ENCODE data around the gene RAPGEFL1.

Gene RAPGEFL1

DNA sequence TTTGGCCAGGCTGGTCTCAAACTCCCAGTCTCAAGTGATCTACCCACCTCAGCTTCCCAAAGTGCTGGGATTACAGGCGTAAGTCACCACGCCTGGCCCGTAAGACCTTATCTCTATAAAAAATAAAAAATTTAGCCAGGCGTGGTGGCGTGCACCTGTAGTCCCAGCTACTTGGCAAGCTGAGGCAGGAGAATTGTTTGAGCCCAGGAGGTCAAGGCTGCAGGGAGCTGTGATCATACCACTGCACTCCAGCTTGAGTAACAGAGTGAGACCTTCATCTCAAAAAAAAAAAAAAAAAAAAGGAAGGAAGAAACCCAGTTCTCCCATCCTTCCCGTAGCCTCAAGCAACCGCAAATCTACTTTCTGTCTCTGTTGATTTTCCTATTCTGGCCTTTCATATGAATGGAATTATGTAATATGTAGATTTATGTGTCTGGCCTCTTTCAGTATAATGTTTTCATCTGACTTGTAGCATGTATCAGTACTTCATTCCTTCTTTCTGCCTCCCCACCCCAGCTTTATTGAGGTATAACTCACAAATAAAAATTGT is 25.8 kb upstream of the RAPGEFL1 start:
- peaks cover 95% of the 10 kb centered on the region for H3K79me2 ChIP-seq (ENCODE audit: insufficient read depth, low read length)
- no peak overlapping the region for H3K27ac ChIP-seq (ENCODE audit: low read length)
- no peak for ATAC-seq (ENCODE audit: insufficient read depth, low read depth)
- H3K27me3 ChIP-seq (ENCODE audit: insufficient read depth, low read length, poor library complexity): no peaks in the 10 kb centered on the region
- H4K20me1 ChIP-seq (ENCODE audit: insufficient read depth, low read length): peaks cover 8% of the 10 kb centered on the region; the same call in 1 of the 2 replicates
- H3K36me3 ChIP-seq (ENCODE audit: insufficient read depth, low read length): peaks cover 93% of the 10 kb centered on the region
- no peak overlapping the region for H2AFZ ChIP-seq (ENCODE audit: low read depth, low read length)
- H3K4me1 ChIP-seq (ENCODE audit: insufficient read depth, low read length): 0 out of 2 replicates have a peak, but pooled peaks cover 7% of the 10 kb centered on the region
- H3K9ac ChIP-seq (ENCODE audit: low read depth, low read length): no peak overlapping the region
- no peak overlapping the region for H3K4me3 ChIP-seq (ENCODE audit: low read depth in 1 of 2, low read length in 2 of 2)
- no peak for TF ChIP-seq EZH2 (IDR thresholded peaks at IDR 0.05; ENCODE audit: borderline replicate concordance, low read depth, low read length, severe bottlenecking)
- H3K4me2 ChIP-seq (ENCODE audit: insufficient read depth, low read length): no peak overlapping the region
- no peak for DNase-seq
- H3K9me3 ChIP-seq (ENCODE audit: insufficient read depth, low read length, severe bottlenecking): no peaks in the 10 kb centered on the region

DNA sequence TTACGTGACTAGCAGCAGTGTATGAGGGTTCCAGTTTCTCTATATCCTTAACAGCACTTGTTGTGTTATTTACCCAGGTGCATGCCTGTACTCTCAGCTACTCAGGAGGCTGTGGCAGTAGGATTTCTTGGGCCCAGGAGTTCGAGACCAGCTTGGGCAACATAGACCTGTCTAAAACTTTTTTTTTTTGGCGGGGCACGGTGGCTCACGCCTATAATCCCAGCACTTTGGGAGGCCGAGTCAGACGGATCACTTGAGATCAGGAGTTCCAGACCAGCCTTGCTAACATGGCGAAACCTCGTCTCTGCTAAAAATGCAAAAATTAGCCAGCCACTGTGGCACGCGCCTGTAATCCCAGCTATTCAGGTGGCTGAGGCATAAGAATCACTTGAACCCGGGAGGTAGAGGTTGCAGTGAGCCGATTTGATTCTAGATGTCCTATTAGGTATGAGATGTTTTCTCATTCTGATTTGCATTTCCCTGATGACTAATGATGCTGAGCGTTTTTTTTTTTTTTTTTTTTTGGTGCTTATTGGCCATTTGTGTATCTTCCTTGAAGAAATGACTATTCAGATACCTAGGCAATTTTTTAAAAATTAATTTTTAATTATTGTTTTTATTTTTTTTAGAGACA is 23.6 kb upstream of the RAPGEFL1 start:
- no peaks in the 10 kb centered on the region for H3K27me3 ChIP-seq (ENCODE audit: insufficient read depth, low read length, poor library complexity)
- TF ChIP-seq, protein P1, sequence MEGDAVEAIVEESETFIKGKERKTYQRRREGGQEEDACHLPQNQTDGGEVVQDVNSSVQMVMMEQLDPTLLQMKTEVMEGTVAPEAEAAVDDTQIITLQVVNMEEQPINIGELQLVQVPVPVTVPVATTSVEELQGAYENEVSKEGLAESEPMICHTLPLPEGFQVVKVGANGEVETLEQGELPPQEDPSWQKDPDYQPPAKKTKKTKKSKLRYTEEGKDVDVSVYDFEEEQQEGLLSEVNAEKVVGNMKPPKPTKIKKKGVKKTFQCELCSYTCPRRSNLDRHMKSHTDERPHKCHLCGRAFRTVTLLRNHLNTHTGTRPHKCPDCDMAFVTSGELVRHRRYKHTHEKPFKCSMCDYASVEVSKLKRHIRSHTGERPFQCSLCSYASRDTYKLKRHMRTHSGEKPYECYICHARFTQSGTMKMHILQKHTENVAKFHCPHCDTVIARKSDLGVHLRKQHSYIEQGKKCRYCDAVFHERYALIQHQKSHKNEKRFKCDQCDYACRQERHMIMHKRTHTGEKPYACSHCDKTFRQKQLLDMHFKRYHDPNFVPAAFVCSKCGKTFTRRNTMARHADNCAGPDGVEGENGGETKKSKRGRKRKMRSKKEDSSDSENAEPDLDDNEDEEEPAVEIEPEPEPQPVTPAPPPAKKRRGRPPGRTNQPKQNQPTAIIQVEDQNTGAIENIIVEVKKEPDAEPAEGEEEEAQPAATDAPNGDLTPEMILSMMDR (IDR thresholded peaks at IDR 0.05; ENCODE audit: borderline replicate concordance, extremely low read depth, low read length, poor library complexity, severe bottlenecking): no peak
- TF ChIP-seq EZH2 (IDR thresholded peaks at IDR 0.05; ENCODE audit: borderline replicate concordance, low read depth, low read length, severe bottlenecking): no peak
- H3K79me2 ChIP-seq (ENCODE audit: insufficient read depth, low read length): peaks cover 94% of the 10 kb centered on the region
- H3K9ac ChIP-seq (ENCODE audit: low read depth, low read length): no peak overlapping the region
- no peak overlapping the region for H2AFZ ChIP-seq (ENCODE audit: low read depth, low read length)
- DNase-seq (no peak), ATAC-seq (ENCODE audit: insufficient read depth, low read depth) (no peak)
- no peak overlapping the region for H3K4me2 ChIP-seq (ENCODE audit: insufficient read depth, low read length)
- no peaks in the 10 kb centered on the region for H3K4me1 ChIP-seq (ENCODE audit: insufficient read depth, low read length)
- no peak overlapping the region for H3K4me3 ChIP-seq (ENCODE audit: low read depth in 1 of 2, low read length in 2 of 2)
- H3K9me3 ChIP-seq (ENCODE audit: insufficient read depth, low read length, severe bottlenecking): no peaks in the 10 kb centered on the region
- H4K20me1 ChIP-seq (ENCODE audit: insufficient read depth, low read length): peaks cover 10% of the 10 kb centered on the region; the same call in 1 of the 2 replicates
- H3K27ac ChIP-seq (ENCODE audit: low read length): no peak overlapping the region
- peaks cover 84% of the 10 kb centered on the region for H3K36me3 ChIP-seq (ENCODE audit: insufficient read depth, low read length)

DNA sequence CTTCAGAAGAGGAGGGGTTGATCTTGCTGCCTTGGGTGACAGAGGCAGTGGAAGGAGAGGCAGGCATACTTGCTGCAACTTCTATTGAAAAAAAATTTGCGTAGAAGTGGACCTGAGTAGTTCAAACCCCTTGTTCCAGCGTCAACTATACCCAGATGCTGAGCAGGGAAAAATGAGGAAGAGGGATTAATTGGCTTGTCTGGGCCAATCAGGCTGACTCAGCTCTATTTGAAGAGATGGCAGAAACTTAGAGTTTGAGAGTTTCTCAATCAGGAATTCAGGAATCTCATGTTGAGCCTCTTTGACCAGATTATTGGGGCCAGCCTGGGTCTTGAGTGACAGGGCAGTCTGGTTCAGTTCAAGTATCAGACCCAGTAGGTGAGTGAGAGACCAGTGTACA is 19.3 kb upstream of the RAPGEFL1 start:
- Histone ChIP-seq H4K20me1 (ENCODE audit: insufficient read depth, low read length) (peaks cover 11% of the 10 kb centered on the region; the same call in 1 of the 2 replicates), H3K9me3 (ENCODE audit: insufficient read depth, low read length, severe bottlenecking) (no peaks in the 10 kb centered on the region), H3K79me2 (ENCODE audit: insufficient read depth, low read length) (peaks cover 86% of the 10 kb centered on the region), H3K4me2 (ENCODE audit: insufficient read depth, low read length) (no peak overlapping the region), H2AFZ (ENCODE audit: low read depth, low read length) (no peak overlapping the region), H3K27me3 (ENCODE audit: insufficient read depth, low read length, poor library complexity) (no peaks in the 10 kb centered on the region), H3K36me3 (ENCODE audit: insufficient read depth, low read length) (peaks cover 84% of the 10 kb centered on the region), H3K9ac (ENCODE audit: low read depth, low read length) (no peak overlapping the region), H3K4me1 (ENCODE audit: insufficient read depth, low read length) (no peaks in the 10 kb centered on the region), H3K4me3 (ENCODE audit: low read depth in 1 of 2, low read length in 2 of 2) (no peak overlapping the region), H3K27ac (ENCODE audit: low read length) (no peak overlapping the region)
- DNase-seq (no peak), ATAC-seq (ENCODE audit: insufficient read depth, low read depth) (no peak)
- TF ChIP-seq EZH2 (IDR thresholded peaks at IDR 0.05; ENCODE audit: borderline replicate concordance, low read depth, low read length, severe bottlenecking): no peak
- TF ChIP-seq, protein P1 (IDR thresholded peaks at IDR 0.05; ENCODE audit: borderline replicate concordance, extremely low read depth, low read length, poor library complexity, severe bottlenecking): no peak

DNA sequence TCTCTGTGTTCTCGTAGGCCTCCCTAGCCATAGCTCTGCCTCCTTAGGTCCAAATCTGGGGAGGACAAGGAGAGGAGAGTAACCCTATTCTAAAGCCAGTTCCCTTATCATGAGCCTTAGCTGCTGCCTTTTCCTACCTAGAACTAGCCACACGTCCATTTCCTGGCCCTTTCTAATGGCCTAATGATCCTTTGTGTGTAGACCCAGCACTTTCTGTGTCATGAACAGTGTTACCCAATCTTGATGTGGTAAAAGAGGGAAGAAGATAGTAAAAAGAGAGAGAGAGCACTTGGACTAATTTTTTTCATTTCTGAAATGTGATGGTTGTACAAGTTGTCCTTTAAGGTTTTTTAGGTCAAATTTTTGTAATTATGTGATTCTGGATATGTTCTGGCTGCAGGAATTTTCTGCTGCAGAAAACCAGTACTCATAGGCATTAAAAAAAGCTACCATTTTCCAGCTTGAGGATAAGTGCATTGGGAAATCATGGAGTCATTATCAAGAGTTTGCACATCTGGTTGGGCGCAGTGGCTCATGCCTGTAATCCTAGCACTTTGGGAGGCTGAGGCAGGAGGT is 18.7 kb upstream of the RAPGEFL1 start:
- Histone ChIP-seq H2AFZ (ENCODE audit: low read depth, low read length) (no peak overlapping the region), H4K20me1 (ENCODE audit: insufficient read depth, low read length) (peaks cover 11% of the 10 kb centered on the region; the same call in 1 of the 2 replicates), H3K27me3 (ENCODE audit: insufficient read depth, low read length, poor library complexity) (no peaks in the 10 kb centered on the region), H3K9ac (ENCODE audit: low read depth, low read length) (no peak overlapping the region), H3K4me1 (ENCODE audit: insufficient read depth, low read length) (no peaks in the 10 kb centered on the region), H3K36me3 (ENCODE audit: insufficient read depth, low read length) (peaks cover 84% of the 10 kb centered on the region), H3K9me3 (ENCODE audit: insufficient read depth, low read length, severe bottlenecking) (no peaks in the 10 kb centered on the region), H3K79me2 (ENCODE audit: insufficient read depth, low read length) (peaks cover 80% of the 10 kb centered on the region), H3K4me3 (ENCODE audit: low read depth in 1 of 2, low read length in 2 of 2) (no peak overlapping the region), H3K27ac (ENCODE audit: low read length) (no peak overlapping the region), H3K4me2 (ENCODE audit: insufficient read depth, low read length) (no peak overlapping the region)
- no peak for DNase-seq
- no peak for ATAC-seq (ENCODE audit: insufficient read depth, low read depth)
- TF ChIP-seq, protein P1 (IDR thresholded peaks at IDR 0.05; ENCODE audit: borderline replicate concordance, extremely low read depth, low read length, poor library complexity, severe bottlenecking): no peak
- TF ChIP-seq EZH2 (IDR thresholded peaks at IDR 0.05; ENCODE audit: borderline replicate concordance, low read depth, low read length, severe bottlenecking): no peak

Measured in DND-41 (cell line).